GM12892 (cell line): ENCODE data around the gene MYO1H.

Experiments used
- DNase-seq: peaks from one replicate; pipeline ENCODE4 v3.0.0; 2011; ENCODE audit not compliant: insufficient read length
- FAIRE-seq: peaks from 2 replicates; lab custom pipeline; 2011; peaks lifted over from hg19 to GRCh38; lab: Jason Lieb, UNC
- POLR2A ChIP-seq: IDR thresholded peaks from 2 replicates; pipeline ENCODE4 v1.6.1; 2011; ENCODE audit warnings: low read depth, low read length, control low read depth
- POLR2AphosphoS5 ChIP-seq: IDR thresholded peaks from 2 replicates; pipeline ENCODE4 v1.6.1; 2011; ENCODE audit warnings: low read depth, low read length, control low read depth
- TAF1 ChIP-seq: IDR thresholded peaks from 2 replicates; pipeline ENCODE4 v1.6.1; 2011; ENCODE audit warnings: low read depth, mild to moderate bottlenecking, control low read depth, low read length, borderline replicate concordance

Gene MYO1H

DNA sequence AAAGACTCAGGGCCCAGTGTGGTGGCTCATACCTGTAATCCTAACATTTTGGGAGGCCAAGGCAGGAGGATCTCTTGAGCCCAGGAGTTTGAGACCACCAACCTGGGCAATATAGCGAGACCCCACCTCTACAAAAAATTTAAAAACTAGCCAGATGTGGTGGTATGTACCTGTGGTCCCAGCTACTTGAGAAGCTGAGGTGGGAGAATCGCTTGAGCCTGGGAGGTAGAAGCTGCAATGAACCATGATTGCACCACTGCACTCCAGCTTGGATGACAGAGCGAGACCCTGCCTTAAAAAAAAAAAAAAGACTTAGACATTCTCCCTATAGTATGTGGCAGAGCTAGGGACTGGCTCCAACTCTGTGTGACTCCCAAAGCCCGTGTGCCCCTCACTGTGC, 132.7 kb downstream of the MYO1H start:
- FAIRE-seq (no peak), DNase-seq (no peak)
- TF ChIP-seq POLR2AphosphoS5 (no peak), POLR2A (no peak)

DNA sequence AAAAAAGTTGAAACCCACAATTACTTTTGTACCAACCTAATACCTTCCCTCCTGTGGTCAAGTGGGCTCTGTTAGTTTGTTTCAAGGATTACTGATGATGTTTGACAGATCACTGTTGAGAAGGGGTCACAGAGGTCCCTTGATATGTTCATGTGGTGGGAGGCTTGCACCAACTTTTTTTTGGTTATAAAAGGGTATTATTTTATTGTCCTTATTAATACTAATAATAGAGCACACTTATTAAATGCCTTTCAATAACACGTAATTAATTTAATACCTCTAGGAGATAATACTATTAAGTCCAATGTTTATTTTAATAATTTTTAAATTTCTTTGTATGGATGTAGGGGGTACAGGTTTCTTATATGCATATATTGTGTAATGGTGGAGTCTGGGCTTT, 134.2 kb downstream of the MYO1H start:
- FAIRE-seq (no peak), DNase-seq (no peak)
- no peak for TF ChIP-seq POLR2AphosphoS5
- no peak for TF ChIP-seq TAF1
- no peak for TF ChIP-seq POLR2A

DNA sequence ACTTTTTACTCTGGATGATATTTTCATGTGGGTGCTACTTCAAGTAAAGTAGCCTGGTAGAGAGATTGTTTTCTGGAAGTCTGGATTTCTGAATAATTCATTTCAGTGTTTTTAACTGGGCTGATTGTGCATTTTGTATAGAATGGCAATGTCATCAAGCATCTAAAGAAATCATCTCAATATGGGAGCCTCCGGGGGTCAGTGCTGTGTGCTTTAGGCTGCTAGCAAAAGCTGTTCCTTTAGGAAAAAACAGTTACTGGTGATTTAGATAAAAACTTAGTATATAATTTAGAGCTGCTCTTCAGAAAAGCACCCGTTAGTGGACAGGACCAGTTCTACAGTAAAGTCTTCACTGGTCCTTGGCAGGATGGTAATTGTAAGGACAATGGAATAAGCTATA, 134.8 kb downstream of the MYO1H start:
- FAIRE-seq: no peak
- no peak for DNase-seq
- TF ChIP-seq TAF1: no peak
- TF ChIP-seq POLR2A: no peak
- no peak for TF ChIP-seq POLR2AphosphoS5

DNA sequence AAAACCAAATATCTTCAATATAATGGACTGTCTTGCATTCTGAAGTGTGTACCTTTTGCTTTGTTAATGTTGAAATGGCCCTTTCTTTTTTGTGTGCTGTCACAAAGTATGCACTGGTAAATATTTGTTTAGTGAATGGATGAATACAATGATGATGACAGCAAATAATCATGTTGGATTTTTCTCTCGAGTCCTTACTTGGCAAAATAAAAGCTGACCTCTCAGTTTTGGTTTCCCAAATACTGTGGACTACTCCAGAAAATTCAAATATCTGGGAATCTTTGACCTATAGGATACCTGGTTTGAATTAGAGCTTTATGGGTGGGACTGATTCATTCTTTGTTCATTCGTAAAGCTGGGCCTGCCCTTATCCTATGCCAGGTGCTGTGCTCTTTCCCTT, 135.2 kb downstream of the MYO1H start:
- no peak for TF ChIP-seq POLR2AphosphoS5
- no peak for TF ChIP-seq TAF1
- no peak for TF ChIP-seq POLR2A
- DNase-seq: no peak
- FAIRE-seq: no peak

DNA sequence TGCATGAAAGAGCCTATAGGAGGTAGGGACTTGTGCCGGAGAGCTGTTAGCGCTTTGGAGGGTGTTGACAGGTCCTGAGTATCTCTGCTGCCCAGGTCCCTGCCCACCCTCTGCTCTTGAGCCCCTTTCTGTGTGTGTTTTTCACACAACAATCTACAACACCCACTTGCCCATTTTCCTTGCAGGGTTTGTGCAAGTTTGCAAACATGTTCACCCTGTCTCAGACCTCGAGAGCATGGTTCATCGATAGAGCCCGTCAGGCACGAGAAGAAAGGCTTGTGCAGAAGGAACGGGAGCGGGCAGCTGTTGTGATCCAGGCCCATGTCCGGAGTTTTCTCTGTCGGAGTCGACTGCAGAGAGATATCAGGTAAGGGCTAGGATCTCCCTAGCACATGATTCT, 135.6 kb downstream of the MYO1H start:
- no peak for FAIRE-seq
- TF ChIP-seq POLR2A: no peak
- no peak for TF ChIP-seq POLR2AphosphoS5
- no peak for TF ChIP-seq TAF1
- DNase-seq: no peak

DNA sequence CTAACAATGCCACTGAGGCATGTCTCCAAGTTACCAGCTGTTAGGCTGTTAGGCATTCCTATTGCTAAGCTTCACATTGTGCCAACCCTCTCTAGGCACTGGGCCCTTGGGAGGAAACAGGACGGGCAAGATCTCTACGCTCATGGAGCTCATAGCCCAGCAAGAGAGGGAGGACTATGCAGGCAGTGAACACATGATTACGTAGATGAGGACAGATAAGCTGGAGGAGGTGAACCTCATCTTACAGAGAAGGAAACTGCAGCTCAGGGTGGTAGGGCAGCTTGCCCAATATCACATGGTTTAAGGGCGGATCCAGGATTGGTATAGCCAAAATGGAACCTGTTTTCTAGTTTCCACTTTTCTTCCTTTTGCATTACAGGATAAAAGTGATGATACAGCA, 137.5 kb downstream of the MYO1H start:
- TF ChIP-seq POLR2AphosphoS5: no peak
- no peak for TF ChIP-seq POLR2A
- no peak for TF ChIP-seq TAF1
- no peak for DNase-seq
- FAIRE-seq: no peak

DNA sequence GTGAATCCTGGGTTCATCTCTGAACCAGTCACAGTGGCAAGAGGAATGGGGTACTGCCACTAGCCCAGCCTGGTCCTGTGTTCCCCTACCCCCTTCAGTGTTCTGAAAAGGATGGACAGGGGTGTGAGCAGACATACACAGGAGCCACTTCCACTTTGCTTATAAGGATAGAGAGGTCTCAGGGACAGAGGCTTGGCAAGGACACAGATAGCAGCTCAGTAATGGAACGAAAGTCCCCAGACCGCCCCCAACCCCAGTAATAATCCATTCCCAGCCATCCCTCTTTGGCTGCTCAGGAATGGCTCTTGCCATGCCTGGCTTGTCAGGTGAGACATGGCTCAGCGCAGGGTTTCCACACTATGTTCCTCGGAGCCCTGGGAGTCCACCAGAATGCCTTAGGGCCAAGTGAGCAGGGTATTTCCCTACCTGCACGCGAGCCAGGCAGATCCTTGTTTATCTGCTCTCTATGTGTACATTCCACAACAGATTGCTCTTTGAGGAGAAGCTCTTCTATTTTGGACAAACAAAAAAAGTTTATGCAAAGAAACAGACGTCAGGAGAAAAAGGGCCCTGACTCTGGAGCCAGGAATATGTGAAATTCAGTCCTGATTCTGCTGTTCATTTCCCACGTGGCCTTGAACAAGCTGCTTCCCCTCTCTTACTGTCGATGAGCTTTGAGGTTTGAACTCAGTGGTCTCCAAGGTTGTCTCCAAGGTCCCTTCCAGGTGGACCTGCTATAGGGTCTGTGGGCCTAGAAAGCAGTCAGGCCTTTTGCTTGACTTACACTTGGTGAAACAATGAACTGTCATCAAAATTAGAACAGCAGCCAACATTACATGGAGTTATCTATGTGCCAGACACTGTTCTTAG, 139.7 kb downstream of the MYO1H start:
- TF ChIP-seq POLR2AphosphoS5: no peak
- TF ChIP-seq POLR2A: no peak
- TF ChIP-seq TAF1: no peak
- FAIRE-seq (no peak), DNase-seq (no peak)

DNA sequence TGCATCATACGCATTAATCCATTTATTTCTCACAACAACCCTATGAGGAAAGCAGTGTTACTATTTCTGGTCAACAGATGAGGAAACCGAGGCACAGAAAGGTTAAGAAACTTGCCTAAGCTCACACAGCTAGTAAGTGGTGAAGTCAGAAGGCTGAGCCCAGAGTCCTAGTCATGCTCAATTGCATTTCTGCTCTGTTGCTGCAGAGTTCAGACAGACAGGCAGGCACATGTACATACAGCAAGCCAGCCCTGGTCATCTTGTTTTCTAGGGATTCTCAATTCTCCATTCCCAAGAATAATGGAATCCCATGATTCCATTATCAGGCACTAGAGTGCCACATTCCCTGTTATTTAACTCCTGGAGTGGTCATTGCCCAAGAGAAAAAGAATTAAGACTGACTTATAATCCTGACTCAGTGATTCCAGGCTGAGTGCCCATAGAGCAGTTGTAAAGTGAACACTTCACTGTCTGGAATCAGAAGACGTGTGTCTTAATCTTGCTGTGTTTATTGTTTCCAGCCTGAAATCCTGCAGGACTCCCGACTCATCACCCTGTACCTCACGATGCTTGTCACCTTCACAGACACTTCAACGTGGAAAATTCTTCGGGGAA, 140.5 kb downstream of the MYO1H start:
- DNase-seq (no peak), FAIRE-seq (no peak)
- TF ChIP-seq POLR2AphosphoS5 (no peak), TAF1 (no peak), POLR2A (no peak)

DNA sequence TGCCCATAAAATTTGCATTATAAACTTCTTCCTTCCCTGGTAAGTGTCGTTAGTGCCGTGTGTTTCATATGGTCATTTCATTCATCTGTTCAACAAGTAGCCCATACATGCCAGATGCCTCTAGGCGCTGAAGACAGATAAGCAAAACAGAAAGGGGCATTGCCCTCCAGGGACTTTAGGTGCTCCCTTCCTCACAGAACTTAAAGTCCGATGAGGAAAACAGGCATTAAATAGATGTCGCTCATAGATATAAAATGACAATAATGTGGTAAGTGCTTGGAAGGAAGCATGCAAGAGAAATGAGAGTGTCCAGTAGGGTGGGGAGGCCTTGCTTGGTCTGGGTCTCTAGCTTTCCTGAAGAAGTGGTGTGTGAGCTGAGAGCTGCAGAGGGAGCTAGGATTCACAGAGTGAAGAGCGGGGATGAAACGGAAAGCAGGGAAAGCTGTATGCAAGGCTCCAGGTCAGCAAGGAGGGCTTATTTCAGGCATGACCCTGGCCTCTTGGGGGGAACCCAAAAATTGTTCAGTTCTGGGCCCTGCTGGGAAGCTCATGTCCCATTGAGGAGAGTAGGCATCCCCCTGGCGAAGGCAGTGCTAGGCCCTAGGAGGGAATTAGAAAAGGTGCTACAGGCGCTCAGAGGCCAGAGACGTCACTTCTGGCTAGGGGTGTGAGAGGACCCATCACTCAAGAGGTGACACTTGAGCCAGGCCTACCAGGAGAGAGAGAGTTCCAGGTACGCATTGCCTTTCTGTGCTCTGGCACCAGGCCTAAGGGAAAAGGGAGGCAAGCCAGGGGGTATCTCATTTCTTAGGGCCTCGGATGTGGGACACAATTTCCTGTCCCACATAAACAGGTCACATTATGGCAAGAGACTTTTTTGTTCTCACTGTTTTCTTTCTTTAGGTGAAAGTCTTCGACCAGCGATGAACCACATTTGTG, 141.6 kb downstream of the MYO1H start:
- TF ChIP-seq POLR2AphosphoS5 (no peak), POLR2A (no peak), TAF1 (no peak)
- FAIRE-seq (no peak), DNase-seq (no peak)

DNA sequence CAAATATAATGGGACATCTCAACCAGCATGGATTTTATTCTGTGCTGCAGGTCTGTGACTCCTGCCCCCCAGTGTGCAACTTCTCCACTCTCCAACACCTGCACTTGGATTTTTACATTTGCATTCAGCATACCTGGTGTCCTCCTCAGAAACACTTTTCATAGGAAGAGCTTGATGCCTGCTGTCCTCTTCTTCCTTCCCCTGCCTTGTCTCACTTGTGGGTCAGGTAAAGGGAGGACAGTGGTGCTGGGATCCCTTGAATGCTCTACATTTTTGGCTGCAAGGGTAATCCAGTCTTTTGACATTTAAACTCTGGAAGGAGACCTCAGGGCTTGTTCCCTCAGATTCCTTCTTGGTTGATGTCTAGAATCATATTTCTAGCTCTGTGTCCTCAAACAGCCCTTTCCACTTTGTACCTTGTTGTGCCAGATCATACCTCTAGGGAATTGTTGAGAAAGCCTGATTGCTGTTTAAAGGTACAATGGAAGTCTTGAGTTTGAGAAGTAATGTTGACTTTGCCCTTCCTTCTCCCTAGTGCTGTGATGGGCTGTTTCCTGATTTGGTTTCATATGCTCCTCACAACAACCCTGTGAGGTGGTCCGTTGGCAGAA, 142.4 kb downstream of the MYO1H start:
- no peak for FAIRE-seq
- DNase-seq: no peak
- no peak for TF ChIP-seq POLR2AphosphoS5
- TF ChIP-seq POLR2A: no peak
- TF ChIP-seq TAF1: no peak

DNA sequence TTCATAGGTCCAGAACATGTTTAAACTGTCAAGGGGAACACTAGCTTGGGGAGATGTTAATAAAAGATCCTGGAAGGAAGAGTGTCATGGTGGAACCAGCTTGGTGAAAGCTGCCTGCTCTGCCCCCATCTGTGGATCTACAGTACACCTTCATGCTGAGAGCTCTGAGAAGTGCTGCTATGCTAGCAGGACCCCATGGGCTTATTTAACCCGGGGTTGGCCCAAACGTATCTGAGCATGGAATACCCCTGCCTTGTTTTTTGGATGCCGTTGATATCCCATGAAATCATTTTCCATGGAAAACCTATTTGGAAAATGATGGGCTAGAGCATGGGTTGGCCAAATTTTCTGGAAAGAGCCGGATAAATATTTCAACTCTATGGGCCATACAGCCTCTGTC, 144.0 kb downstream of the MYO1H start:
- TF ChIP-seq TAF1 (no peak), POLR2AphosphoS5 (no peak), POLR2A (no peak)
- no peak for FAIRE-seq
- no peak for DNase-seq

DNA sequence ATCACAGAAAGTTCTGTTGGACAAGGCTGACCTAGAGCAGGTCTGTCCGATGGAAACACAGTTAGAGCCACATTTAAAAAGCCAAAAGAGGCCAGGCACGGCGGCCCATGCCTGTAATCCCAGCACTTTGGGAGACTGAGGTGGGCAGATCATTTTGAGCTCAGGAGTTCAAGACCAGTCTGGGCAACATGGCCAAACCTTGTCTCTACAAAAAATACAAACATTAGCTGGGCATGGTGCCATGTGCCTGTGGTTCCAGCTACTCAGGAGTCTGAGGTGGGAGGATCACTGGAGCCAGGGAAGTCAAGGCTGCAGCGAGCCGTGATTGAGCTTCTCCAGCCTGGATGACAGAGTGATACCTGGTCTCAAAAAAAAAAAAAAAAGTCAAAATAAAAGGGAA, 144.7 kb downstream of the MYO1H start:
- FAIRE-seq: no peak
- TF ChIP-seq TAF1: no peak
- TF ChIP-seq POLR2AphosphoS5: no peak
- no peak for TF ChIP-seq POLR2A
- no peak for DNase-seq
